Stimulated activated CD4-positive, alpha-beta T cell treated with anti-CD3 and anti-CD28 coated beads, Interleukin-1b, Interleukin-23, amount 100 ng/mL, for 4 hours (primary cell): Measurements from ENCODE around the gene CCNA1.

Experiments used
- DNase-seq, 2 donors: peaks; one replicate each; pipeline ENCODE4 v3.0.0-alpha.2; 2020; ENCODE audit warnings: low read depth in 2 of 2

CCNA1 gene

DNA sequence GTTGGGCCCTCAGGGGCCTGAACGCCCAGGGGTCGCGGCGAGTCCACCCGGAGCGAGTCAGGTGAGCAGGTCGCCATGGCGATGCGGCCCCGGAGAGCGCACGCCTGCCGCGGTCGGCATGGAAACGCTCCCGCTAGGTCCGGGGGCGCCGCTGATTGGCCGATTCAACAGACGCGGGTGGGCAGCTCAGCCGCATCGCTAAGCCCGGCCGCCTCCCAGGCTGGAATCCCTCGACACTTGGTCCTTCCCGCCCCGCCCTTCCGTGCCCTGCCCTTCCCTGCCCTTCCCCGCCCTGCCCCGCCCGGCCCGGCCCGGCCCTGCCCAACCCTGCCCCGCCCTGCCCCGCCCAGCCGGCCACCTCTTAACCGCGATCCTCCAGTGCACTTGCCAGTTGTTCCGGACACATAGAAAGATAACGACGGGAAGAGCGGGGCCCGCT lies at the start of gene CCNA1:
Gene CCNA1 (plus strand): TSS at position 390 of the 439 bp plus-strand sequence. CDS start 562 bp downstream, outside the sequence.
- DNase-seq = peak in 1 of 2 donors; percentile 4

DNA sequence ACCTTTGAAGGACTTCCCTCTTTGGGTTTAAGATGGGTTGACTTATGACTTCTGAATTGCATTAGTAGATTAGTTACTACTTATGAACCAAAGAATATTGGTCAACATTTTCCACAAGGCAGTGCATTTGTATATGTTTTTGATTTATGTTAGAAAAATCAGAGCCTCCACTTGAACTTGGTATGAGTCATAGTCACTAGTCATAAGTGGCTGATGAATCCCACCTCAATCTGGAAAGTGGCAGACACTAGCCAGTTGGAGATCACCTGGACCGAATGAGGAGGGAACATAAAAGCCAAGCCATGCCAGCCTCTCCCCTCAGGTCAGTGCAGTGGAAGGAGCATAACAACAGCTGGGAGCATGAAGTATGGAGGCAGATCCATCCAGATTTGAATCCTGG lies 46.8 kb upstream of the CCNA1 start:
- no peak for DNase-seq

DNA sequence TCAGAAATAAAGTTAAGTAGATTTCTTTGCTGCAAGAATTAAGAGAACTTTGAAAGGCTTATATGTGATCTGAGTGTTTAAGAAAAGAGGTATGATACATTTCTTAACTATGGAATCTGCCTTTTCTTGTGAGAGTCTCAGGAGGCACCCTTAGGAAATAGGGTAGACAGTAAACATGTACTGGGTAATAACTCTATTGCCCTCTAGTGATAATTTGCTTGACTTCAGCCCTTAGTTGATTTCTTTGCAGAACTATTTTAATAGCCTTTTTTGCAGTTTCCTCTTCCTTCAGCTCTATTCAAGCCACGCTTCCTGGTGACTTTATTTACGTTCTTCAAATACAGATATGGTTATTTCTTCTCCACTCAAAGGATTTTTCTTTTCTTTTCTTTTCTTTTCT lies 37.0 kb upstream of the CCNA1 start:
- no peak for DNase-seq

DNA sequence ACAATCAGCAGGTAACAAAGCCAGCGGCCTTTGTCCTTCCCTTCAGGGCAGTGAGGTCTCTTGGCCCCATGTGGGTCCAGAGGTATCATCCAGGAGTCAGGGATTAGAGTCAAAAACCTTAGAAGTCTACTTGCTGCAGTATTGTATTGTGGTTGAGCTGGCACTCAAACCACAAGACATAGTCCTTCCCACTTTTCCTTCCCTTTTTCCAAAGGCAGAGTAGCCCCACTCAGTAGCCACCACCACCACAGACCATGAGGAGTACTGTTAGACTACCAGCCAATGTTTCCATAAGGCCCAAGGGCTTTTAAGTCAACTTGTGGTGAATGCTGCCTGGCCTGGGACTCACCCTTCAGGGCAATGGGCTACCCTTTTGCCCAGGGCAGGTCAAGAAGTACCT lies 27.1 kb upstream of the CCNA1 start:
- no peak for DNase-seq

DNA sequence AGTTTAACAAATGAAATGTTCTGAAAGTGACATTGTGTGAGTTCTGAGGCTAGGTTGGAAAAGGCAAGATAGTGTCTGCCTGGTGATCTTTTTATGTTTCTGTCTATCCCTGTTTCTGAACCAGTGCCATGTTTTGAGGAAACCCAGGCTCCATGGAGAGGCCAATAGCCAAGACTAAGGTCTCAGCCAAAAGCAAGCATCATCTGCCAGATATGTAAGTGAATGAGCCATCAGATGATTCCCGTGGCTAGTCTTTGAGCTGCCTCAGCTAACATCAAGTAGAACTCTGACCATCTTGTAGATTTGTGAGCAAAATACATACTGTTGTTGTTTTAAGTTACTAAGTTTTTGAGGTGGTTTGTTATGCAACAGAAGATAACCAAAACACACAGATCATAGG lies 19.6 kb upstream of the CCNA1 start:
- no peak for DNase-seq

DNA sequence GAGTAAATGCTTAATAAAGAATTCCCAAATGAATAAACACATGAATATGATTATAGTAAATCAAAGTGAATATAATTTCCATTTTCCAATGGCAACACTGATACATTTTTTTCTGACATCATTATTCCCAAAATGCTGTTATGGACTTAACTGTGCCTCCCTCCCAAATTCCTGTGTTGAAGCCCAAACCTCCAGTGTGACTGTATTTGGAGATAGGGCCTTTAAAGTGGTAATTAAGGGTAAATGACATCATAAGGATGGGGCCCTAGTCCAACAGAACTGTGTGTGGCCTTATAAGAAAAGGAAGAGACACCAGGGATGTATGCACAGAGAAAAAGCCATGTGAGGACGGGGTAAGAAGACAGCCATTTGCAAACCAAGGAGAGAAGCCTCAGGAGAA lies 19.1 kb upstream of the CCNA1 start:
- no peak for DNase-seq

DNA sequence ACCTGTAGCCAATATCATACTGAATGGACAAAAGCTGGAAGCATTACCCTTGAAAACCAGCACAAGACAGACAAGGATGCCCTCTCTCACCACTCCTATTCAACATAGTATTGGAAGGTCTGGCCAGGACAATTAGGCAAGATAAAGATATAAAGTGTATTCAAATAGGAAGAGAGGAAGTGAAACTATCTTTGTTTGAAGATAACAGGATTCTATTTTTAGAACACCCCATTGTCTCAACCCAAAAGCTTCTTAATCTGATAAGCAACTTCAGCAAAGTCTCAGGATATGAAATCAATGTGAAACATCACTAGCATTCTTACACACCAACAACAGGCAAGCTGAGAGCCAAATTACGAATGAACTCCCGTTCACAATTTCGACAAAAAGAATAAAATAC lies 17.8 kb upstream of the CCNA1 start:
- DNase-seq = no peak

DNA sequence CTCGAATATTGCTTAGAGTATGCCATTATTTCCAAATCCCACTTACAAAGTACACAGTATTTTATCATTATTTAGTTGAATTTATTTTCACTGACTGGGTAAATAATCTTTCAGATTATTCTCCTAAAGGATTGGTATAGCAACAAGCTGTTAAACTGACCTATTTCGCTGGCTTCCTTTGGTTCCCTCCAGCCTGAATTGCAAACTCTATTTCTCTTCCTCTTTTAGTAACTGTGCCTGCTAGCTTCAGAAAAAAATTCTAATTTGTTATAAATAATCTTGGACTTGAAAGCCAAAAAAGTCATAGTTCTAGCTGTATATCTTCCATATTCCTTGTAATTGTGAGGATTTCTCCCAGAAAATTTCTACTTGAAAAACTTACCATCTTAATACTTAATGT lies 15.0 kb upstream of the CCNA1 start:
- no peak for DNase-seq

DNA sequence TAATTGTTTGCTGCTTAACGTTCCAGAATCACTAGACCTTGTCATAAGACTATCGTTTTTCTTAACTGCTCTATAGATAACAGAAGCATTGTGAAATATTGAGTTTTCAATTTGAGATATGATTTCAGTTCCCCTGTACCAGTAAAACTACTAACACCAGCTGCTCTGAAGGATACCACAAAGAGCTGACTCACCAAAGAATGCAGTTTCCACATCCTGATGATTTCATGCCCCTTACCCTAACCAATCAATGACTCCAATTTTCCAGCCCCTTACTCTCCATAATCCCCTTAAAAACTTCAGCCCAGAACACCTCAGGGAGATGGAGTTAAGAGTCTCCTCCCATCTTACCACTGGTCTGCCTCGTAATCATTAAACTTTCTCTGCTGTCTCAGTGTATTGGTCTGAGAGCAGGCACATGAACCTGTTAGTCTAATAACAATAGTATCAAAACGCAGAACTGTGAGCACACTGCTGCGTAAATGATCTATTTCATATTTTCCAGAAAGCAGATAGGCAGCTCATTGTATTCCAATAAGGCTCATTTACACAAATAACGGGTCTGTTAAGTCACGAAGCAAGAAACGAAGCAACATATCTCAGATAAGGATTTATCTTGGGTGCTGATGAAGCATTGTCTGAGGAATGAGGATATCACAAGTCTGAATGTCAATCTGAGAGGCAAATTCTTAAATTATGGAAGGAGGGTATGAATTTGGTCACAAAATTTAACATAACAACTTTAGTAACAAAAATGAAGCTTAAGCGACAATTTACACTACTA lies 14.1 kb upstream of the CCNA1 start:
- no peak for DNase-seq

DNA sequence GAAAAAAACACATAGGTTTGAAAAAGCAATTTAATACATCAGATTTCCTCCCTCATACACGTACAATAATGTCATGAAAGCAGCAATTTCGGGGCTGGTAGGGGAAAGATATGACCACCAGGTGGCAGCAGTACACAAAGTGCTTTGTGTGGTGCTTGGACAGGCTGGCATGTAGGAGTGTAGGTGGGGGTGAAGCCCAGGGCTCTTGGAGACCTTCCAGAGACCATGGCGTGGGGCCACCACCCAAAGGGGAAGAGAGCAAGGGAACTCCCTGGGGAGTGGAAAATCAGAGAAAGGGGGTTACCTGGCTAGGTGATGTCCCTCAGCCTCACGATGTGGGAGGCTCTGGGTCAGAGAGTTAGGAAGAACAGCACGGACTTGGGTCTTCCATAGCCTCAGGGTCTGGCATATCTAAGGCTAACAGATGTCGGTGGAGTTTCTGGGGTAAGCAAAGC lies 11.8 kb upstream of the CCNA1 start:
- DNase-seq = peak; percentile 37 to 45

DNA sequence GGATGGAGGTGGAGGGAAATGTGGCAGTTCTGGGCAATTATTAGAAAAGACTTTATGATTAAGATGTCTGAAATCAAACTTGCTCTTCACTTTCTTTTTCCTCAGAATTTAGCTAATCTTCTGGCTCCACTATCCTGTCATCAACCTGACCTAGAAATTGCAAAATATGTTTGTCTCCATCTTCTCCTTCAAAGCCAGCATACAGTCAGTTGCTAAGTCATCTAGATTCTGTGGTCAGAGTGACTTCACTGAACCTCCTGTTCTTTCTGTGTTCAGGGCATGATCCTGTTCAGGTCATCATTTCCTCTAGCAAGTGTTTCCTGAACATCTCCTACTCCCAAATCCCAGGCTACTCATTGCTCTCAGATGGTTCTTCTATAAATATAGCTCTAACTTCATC lies 10.8 kb upstream of the CCNA1 start:
- no peak for DNase-seq

DNA sequence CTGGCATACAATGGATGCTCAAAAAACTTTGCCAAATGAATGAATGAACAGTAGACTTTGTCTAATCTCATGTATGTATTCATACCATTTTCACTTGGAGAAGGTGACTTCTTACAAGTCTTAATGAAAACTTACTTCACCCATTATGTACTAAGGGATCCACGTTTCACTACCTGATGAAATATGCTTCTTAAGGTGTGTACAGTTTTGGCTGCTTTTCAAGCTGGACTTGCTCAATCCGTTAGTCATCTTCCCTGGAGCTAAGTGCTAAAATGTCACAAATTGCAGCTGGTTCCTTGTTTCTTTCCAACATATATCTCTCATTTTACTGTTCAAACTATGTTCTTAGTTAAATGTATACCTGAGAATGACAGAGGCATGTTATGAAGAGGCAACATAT lies 4.2 kb upstream of the CCNA1 start:
- no peak for DNase-seq

DNA sequence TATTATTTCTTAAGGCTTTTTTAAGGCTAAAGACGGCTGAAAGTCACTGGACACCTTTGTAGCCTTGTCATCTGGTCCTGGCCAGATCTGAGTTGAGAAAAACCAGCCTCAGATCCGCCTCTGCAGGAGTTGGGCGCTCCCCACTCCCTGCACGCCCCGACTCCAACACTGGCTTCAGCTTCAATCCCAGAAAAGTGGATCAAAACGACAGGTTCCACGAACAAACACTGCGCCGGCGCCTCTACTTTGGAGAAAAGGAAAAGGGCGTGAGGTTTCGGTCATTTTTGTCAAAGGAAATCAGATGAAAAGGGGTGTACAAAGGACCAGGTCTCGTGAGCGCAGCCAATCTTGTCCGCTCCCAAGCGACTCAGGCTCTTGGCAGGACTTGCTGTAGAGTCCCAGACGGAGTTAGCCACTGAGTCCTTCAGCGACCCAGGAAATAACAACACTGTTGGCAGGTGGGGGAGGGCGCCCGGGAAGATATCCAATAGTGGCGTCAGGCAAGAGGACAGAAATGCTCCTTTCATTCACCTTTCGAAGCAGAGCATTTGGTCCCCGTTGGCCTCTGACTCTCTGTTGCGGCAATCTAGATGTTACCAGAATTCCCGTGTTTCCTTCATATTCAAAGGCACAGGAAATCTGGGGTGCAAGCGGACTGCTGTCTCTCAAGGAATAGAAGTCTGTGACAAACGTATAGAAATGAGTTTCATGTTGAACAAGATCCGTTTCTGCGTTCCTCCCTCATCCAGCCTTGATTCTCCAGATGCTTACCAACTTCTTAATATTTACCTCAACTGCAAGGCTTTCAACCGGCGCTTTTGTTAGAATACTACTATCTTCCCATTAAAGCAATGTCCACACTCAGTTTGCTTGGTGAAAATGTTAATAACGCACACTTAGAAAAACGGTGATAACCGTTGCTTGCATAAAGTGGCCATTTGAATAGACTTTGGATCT lies 1.8 kb upstream of the CCNA1 start:
- no peak for DNase-seq

DNA sequence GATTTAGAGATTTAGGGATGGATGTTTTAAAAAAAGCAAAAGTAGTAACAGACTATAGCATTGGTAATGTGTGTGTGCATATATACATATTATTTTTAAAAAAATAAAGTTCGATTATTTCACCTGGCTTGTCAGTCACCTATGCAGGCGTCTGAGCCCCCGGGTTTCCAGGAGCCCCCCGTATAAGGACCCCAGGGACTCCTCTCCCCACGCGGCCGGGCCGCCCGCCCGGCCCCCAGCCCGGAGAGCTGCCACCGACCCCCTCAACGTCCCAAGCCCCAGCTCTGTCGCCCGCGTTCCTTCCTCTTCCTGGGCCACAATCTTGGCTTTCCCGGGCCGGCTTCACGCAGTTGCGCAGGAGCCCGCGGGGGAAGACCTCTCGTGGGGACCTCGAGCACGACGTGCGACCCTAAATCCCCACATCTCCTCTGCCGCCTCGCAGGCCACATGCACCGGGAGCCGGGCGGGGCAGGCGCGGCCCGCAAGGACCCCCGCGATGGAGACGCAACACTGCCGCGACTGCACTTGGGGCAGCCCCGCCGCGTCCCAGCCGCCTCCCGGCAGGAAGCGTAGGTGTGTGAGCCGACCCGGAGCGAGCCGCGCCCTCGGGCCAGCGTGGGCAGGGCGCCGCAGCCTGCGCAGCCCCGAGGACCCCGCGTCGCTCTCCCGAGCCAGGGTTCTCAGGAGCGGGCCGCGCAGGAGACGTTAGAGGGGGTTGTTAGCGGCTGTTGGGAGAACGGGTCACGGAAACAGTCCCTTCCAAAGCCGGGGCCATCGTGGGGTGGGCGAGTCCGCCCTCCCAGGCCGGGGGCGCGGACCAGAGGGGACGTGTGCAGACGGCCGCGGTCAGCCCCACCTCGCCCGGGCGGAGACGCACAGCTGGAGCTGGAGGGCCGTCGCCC lies 840 bp upstream of the CCNA1 start:
- peak in 1 of 2 donors; percentile 3 for DNase-seq

DNA sequence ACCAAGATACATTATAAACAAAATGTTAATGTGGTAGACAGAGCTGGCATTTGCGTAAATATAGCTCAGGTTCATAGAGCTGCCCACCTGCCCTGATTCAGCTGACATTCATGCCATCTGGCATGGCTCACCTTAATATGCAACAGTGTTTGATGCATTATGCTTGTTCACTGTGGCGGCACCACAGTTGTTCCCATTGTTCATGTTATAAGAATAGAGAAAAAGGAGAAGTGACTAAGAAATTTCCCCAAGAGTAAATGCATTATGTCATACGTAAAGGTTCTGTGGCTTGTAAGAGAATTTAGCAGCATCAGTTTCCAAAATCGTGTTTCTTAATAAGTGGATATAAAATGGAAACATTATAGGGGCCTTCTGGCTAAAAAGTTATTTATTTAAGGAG lies 4.5 kb downstream of the CCNA1 start:
- no peak for DNase-seq

DNA sequence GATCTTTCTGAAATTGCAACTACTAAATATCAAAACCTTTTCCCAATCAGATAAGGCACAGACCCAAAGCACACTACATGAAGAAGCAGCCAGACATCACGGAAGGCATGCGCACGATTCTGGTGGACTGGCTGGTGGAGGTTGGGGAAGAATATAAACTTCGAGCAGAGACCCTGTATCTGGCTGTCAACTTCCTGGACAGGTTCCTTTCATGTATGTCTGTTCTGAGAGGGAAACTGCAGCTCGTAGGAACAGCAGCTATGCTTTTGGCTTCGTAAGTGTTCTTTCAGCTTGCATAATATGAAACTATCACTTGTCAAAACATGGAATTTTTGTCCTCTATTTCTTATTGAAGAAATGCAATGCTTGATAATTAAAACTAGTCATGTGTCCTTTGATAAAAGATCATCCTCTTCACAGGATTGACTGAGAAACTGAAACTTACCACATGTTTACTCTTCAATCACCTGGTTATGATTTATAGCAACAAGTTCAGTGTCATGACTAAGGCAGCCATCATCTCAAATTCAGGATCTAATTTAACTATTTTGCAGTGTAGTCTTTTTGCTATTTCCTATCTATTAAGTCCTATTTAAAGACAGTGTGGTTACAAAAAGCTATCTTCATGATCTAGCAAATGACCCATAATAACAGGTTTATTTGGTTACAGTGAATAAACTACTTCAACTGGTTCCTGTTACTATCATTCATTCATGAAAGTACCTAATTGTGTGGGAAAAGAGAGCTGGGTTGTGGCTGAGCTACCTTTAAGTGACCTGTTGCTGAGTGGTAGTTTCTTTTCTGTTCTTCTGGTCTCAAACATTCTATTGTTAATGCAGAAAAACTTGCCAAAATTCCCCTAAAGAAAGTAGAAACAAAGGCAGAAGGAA lies 6.5 kb downstream of the CCNA1 start:
- DNase-seq = no peak

DNA sequence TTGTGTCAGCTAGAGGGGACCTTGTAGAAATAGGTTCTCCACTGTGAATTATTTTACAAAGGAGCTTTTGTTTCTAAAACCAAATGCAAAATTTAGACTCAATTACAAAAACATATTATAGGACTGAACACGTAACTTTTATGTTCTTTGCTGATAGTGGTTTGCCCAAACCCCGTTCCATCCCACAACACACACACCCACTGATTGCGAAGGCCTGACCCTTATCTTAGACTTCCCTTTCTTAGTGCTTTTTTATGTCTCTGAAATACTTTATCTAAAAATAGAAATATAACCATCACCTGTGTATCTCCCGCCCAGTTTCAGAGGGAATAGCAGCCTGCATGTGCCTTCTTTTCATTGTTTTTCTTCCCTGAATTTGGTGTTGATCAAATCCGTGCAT lies 13.0 kb downstream of the CCNA1 start:
- DNase-seq = no peak

DNA sequence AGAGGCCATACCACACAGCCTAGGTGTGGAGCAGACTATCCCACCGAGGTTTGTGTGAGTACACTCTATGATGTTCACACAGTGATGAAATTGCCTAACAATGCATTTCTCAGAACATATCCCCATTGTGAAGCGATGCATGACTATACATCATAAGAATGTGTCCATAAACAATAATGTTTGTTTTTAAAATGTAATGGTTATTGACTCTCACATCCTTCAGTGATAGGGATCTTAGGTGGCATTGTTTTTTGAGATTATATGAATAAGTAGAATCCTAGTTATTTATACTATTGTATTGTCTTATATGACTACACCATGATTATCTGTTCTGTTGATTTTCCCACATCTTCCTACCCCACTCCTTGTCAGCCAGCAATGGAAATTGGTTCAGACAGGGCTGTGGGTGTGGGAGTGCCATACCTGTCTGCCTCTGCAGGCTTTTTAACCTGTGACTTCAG lies 13.6 kb downstream of the CCNA1 start:
- no peak for DNase-seq

DNA sequence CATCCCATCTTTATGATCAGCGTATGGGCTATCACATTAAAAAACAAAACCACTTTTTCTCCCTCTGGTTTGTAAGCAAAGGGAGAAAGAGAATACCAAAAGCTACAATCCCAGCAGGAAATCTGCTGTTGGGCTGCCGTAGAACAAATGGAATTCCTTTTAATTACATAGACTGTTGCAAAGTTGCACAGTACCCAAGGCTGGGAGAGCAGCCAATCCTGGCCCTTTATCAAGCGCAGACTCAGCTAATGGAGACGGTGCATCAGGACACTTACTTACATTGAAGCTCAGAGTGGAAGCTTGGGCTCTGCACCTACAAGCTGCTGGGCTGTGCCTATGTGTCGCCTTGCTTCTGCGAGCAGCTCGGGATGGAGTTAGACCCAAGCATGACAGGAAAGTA lies 15.2 kb downstream of the CCNA1 start:
- DNase-seq = no peak

DNA sequence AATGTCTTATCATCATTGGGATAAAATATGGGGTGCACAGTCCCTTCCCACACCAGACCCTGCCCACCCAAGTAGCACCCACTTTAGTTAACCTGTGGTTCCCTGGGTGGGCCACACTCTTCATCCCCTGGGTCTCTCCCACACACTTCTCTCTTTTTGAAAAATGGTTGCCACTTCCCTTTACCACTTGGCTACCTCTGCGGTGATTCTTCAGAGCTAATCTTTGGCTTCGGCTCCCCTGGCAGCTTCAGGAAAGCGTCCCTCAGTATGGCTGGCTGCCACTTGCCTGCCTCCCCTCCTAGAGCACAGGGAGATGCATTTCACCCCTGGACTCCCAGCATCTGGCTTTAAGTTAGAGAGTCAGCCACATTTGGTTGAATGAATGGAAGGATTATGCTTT lies 18.2 kb downstream of the CCNA1 start:
- DNase-seq = no peak

DNA sequence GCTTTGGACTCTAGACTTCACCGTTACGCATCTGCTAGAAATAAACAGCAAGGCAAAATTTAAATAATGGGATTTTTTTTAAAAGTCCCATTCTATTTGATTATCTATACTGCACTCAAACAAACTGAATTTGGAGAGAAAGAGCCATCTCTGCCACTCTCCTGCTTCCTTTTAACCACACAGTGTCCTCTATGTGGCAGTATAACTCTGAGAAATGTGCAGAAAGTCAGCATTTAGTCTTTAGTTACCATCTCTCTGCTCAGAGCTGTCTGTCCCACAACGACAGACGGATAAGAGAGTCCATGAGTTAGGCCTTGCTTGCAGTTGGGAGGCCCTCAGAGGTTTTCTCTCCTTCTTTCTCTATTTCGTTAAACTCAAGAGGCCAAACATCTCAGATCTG lies 21.2 kb downstream of the CCNA1 start:
- no peak for DNase-seq
